Stimulated activated CD8-positive, alpha-beta memory T cell treated with anti-CD3 and anti-CD28 coated beads, Interleukin-12 subunit alpha, Interleukin-12 subunit beta, amount 100 ng/mL, for 4 hours (primary cell): Measurements from ENCODE around the gene CCNI2.
"Not testable (repeated sequence)": the region's sequence is repeated elsewhere in the genome, so short reads cannot be mapped to it uniquely, and the experiment has no call there.

Experiments
- DNase-seq: peaks from one replicate; pipeline ENCODE4 v3.0.0-alpha.2; 2020; ENCODE audit warnings: low read depth

Gene CCNI2

DNA sequence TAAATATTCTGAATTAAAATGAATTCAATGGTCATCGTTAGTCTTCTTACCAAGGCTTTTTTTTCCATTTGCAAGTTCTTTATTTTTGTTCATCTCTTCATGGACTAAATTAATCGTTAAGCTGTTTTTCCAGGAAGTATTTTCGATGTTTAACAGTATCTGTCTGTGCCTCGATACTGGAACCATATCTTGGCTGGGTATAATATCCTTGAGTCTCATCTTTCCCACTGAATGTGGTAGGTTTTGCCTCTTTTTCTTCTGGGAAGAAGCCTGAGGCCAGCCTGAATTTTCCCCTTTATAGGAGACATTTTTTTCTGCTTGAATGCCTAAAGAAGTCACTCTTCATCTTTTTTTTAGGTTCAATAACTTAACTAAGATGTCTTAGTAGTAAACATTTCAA lies 33.8 kb downstream of the CCNI2 start:
- DNase-seq: no peak

DNA sequence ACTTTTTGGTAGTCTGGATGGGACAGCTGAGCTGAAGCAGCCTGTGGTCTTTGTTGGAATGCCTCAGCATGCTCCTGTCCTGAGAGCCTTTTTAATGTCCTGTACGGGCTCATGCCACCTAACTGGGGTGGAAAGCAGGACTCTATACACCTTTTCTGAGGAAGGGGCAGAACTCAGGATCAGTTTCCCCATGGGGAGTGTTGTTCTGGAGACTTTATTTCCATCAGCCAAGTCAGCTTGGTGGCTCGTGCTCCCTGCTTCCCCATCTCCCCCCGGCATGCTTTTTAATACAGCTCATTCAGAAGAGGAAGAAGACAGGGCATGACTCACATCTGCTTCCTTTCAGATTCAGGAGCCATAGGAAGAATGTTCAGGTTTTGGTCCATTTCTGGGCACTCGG lies 34.9 kb downstream of the CCNI2 start:
- DNase-seq: no peak

DNA sequence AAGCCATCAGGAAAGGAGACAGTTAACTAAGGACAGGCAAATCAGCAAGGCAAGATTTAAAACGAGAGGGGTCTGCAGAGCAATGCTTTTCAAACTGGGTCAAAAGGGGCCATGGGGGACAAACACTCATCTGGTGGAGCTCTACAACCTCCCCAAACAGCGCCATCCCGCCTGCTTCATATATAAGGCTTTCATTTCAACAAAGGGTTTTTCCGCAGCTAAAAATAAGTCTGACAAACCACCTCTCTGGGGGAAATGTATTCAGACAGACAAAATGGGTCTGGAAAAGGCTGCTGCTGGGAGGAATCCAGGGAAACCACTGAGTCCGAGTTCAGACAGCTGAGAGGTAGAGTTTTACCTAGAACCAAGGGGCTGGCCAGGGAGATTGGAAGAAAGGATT lies 38.1 kb downstream of the CCNI2 start:
- no peak for DNase-seq

DNA sequence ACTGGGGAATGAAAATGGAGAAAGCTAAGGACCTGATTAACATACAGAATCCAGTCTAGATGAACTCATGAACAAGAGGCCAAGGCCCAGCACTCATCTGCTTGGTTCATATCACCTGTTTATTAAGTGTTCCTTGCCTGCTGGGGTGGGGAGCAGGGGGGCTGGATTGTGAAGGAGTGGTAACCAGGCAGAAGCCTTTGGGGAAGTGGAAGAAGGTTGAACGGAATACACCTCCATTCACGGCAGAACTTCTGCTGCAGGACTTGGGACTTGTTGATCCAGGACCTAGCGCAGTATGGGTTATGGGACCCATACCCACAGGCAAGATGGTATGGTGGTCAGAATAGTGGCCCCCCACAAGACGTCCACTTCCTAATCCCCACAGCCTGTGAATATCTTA lies 38.6 kb downstream of the CCNI2 start:
- no peak for DNase-seq

DNA sequence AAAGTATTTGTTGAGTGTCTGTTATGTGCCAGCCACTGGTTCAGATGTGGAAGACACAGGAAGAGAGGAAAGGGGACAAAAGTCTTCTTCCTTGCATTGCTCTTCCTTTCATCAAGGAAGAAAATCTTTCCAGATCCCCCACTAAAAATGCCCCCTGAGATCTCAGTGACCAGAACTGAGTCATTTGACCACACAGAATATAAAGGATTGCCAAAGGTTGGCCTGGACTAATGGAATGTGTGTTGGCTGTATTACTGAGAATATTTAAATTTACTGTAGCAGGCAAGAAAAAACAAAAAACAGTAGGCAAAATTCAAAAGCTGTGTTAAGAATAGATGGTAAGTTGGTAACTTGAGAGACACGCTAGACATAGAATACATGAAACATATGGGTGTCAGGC lies 39.9 kb downstream of the CCNI2 start:
- no peak for DNase-seq

DNA sequence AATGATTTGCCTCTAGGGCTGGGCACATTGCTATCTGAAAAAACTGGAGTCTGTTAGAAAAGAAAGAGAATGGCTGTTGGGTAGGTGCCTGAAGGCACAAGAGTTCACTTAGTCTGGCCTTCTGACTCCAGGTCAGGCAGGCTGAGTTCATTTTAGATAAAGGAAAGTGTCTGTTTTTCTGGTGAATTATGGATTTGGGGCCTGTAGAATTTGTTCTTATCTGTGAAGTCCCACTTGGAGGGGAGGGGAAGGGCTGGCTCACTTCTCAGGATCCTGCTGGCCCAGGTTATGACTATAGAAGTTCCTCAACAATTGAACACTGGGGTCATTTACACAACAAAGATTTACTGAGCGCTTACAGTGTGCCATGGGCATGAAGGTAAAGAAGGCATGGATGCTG lies 41.3 kb downstream of the CCNI2 start:
- DNase-seq: no peak

DNA sequence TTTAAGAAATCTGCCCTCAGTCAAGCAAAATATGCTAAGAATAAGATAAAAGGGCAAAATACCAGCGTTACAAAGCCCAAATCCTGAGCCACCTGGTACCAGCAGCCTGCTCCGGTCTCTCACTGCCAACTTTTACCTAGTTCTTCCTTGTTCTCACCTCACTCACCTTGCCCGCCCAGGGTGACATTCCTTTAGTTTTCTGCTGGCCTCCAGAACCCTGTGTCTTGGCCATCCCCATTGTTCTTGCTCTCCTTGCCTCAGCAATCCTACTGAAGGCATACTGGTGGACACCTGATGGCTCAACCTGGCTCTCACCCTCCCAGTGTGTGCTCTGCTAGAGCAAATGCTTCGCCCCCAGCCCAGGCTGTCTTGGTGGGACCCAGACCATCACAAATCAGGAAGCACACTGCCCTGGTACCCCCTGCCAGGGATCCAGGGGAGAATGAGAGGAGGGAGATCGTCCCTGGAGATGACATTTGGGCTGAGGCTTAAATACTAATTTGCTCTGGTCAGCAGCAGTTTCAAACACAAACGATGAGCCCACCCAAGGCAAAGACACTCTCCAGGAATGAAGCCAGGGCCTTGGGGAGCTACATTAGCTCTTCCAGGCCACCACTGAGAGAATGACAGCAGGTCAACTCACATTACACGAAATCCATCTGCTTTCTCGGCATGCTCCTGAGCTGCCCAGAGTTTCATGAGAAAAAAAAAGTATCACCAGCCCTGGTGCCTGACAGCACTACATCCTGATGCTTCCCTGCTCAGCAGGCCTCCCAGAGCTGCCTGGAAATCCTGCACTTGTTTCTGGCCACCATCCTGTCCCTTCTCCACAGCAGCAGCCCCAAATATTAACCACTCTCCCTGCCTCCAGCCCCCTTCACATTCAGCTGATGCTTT lies 42.0 kb downstream of the CCNI2 start:
- no peak for DNase-seq

DNA sequence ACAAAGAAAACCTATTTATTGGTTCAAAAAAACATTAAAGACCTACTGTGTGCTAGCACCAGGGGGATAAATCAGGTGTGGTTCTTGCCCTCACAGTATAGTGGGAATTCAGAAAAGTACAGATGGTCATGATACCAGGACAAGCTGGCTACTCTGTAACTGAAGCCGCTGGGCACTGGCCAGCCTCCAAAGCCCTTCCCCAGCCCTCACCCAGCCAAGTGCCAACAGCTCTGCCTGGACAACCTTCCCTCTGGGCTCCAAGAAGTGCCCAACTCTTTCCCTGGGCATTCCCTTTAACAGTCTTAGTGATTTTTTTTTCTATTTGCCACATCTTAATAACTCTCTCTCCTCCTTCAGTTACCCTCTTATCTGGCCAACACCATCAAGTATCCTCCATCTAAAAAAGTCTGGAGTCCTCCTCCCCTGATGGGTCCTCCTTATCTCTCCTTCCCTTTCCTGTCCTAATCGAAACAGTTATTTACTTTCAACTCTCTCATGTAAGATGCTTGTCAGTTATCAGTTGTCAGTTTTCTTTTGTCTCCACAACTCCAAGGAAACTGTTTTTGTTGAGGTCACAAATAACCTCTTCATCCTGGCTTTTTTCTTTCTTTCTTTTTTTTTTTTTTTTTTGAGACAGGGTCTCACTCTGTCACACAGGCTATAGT lies 43.1 kb downstream of the CCNI2 start:
- DNase-seq: no peak

DNA sequence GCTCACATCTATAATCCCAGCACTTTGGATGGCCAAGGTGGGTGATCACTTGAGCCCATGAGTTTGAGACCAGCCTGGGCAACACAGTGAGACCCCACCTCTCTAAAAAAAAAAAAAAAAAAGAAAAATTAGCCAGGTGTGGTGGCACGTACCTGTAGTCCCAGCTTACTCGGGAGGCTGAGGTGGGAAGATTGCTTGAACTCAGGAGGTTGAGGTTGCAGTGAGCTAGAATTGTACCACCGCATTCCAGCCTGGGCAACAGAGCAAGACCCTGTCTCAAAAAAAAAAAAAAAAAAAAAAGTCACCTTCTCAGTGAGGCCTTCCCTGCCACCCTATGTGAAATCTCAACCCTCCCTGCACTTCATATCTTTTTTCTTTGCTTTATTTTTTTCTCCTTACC lies 43.8 kb downstream of the CCNI2 start:
- no peak for DNase-seq

DNA sequence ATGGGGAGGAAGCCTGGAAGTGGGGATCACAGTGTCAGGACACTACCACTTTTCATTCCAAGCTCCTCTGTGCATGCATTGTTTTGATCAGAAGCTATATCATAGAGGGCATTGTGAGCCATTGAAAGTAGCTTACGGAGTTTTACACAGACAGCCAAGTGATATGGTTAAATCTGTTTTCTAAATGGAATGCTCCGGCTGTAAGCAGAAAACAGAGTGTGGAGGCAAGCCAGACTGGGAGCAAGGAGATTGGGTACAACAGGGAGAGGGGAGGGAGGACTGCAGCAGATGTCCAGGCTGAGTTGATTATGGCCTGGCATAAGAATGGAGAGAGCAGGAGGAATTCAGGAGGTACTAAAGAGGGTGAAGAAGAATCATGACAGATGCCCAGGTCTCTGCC lies 50.4 kb downstream of the CCNI2 start:
- DNase-seq: no peak

DNA sequence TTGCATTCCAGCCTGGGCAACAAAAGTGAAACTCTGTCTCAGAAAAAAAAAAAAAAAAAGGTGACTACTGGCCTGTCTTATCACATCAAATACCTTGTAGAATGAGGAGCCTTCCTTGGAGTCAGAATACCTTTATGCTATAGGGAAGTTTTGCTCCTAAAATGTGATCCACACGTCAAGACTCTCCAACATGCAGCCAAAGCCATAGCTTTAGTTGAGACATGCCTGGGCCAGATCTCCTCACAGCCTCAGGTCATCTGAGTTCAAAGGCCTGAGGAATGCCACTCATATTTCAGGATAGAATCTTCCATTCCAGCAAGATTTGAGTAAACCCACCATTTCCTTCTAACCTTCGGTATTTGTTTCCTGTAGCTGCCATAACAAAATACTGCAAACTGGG lies 52.2 kb downstream of the CCNI2 start:
- no peak for DNase-seq

DNA sequence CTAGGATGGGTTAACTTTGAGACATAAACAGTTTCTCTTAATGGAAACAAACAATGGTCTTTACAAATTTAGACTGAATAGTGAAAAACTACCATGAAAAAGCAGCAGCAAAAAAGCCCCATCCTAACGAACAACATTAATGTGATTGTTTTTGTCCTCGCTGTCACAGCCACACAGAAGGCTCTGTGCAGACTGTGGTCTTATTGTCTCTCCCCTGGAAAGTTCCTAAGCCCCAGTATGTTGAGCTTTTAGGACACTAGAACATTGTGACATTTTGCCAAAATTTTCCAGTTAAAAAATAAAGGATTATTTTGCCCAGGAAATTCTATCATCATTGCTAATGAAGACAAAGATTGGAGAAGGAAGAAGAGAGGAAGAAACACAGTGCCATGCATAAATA lies 53.3 kb downstream of the CCNI2 start:
- DNase-seq: no peak

DNA sequence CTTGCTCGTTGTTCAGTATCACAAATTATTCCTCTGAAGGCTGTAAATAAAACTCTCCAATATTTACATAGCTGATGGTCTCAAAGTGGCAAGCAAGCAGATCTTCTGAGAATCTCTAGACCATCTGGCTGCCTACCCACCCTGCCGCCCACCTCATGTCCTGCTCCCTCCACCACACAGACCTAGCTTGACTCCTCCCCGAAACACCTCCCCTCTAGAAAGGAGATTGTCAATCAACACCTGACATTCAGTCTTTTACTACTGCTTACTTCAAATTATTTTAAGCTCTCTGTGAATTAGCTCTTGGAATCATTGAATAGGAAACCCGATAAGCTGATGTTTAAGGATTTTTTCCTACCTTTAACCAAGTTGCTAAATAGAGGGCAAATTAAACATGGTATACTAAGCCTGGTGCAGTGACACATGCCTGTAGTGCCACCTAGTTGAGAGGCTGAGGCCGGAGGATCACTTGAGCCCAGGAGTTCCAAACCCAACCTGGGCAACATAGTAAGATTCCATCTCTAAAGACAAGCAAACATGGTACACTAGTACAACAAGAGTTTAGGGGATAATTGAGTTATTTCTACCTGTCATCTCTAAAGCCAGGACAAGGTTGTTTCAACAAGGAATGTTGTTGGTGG lies 54.9 kb downstream of the CCNI2 start:
- no peak for DNase-seq

DNA sequence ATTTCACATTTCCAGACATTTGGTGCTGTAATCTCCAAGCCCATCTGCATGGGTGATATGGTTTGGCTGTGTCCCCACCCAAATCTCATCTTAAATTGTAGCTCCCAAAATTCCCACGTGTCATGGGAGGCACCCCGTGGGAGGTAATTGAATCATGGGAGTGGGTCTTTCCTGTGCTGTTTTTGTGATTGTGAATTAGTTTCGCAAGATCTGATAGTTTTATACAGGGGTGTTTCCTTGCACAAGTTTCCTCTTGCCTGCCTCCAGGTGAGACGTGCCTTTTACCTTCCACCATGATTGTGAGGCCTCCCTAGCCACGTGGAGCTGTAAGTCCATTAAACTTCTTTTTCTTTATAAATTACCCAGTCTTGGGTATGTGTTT lies 55.5 kb downstream of the CCNI2 start:
- DNase-seq: not testable (repeated sequence)
